PC-3 (cell line): ENCODE results near the gene POLD4. TPM values are rescaled to one million over a fixed set of nuclear protein-coding genes. Genes with fewer than 3 reads are reported as not detected.
A peak's percentile ranks its signal among the peaks of the same experiment; 100 is the strongest.

Experiments
- ATAC-seq: fragments of 200-7000 bp; cut with Tn5 transposase; 2 replicates; pipeline ENCODE4 v1.9.1; 2020; ENCODE audit warnings: mild to moderate bottlenecking, moderate library complexity
- BruUV-seq: library from RNA; stranded (reverse); fragments of 400-500 nt; replicated peaks from 2 replicates; lab custom pipeline; 2021; lab: Mats Ljungman, UMichigan
- CTCF ChIA-PET: fragments of 300-600 bp; sonication (Branson Sonifier 250); formaldehyde crosslinking; loops from one replicate; lab custom pipeline; 2022; ENCODE audit warnings: antibody characterized with exemption; lab: Charles Lee
- POLR2A ChIA-PET: fragments of 300-600 bp; sonication (Branson Sonifier 250); formaldehyde crosslinking; loops from one replicate; lab custom pipeline; 2022; ENCODE audit warnings: antibody characterized with exemption; ENCODE audit not compliant: unreplicated experiment; lab: Charles Lee
- DNase-seq: peaks from one replicate; pipeline ENCODE4 v3.0.0-alpha.2; 2015
- H2AFZ ChIP-seq: fragments of 300-600 bp; sonication (generic); 2 replicates; pipeline ENCODE4 v1.6.0; 2016; ENCODE audit warnings: antibody characterized with exemption, low read length
- H3F3A ChIP-seq: fragments of 300-600 bp; sonication (generic); one replicate; pipeline ENCODE4 v1.6.0; 2017; ENCODE audit warnings: antibody characterized with exemption, low read length, control low read depth, mild to moderate bottlenecking; ENCODE audit not compliant: unreplicated experiment
- H3K27ac ChIP-seq: fragments of 300-600 bp; sonication (generic); 2 replicates; pipeline ENCODE4 v1.5.1; 2016; ENCODE audit warnings: mild to moderate bottlenecking, low read length
- H3K27me3 ChIP-seq: fragments of 300-600 bp; sonication (generic); 2 replicates; pipeline ENCODE4 v1.6.1; 2016; ENCODE audit warnings: low read length, mixed read lengths
- H3K36me3 ChIP-seq: fragments of 300-600 bp; sonication (generic); 2 replicates; pipeline ENCODE4 v1.6.1; 2016; ENCODE audit warnings: low read depth, mixed run types, low read length, mixed read lengths
- H3K4me1 ChIP-seq: fragments of 300-600 bp; sonication (generic); 2 replicates; pipeline ENCODE4 v1.5.1; 2016; ENCODE audit warnings: low read length; ENCODE audit not compliant: insufficient read depth
- H3K4me2 ChIP-seq: fragments of 300-600 bp; sonication (generic); 2 replicates; pipeline ENCODE4 v1.6.0; 2016; ENCODE audit warnings: low read length
- H3K4me3 ChIP-seq: fragments of 300-600 bp; sonication (generic); 2 replicates; pipeline ENCODE4 v1.5.1; 2016; ENCODE audit warnings: mild to moderate bottlenecking, low read length, mixed read lengths
- H3K79me2 ChIP-seq: fragments of 300-600 bp; sonication (generic); 2 replicates; pipeline ENCODE4 v1.6.1; 2017; ENCODE audit warnings: low read length, mixed read lengths
- H3K9ac ChIP-seq: fragments of 300-600 bp; sonication (generic); 2 replicates; pipeline ENCODE4 v1.6.0; 2016; ENCODE audit warnings: mild to moderate bottlenecking, low read length
- H3K9me2 ChIP-seq: fragments of 300-600 bp; sonication (generic); replicated peaks from 2 replicates; pipeline ENCODE4 v1.6.1; 2016; ENCODE audit warnings: mixed run types, low read length, mixed read lengths
- H3K9me3 ChIP-seq: fragments of 300-600 bp; sonication (generic); 2 replicates; pipeline ENCODE4 v1.6.1; 2016; ENCODE audit warnings: low read length, mixed read lengths
- H4K20me1 ChIP-seq: fragments of 300-600 bp; sonication (generic); 2 replicates; pipeline ENCODE4 v1.6.1; 2016; ENCODE audit warnings: low read length, mixed read lengths
- EZH2 ChIP-seq: fragments of 300-600 bp; sonication (generic); IDR thresholded peaks from one replicate; pipeline ENCODE4 v1.6.1; 2017; ENCODE audit warnings: antibody characterized with exemption, mild to moderate bottlenecking, low read length; ENCODE audit not compliant: unreplicated experiment
- EZH2phosphoT487 ChIP-seq: fragments of 300-600 bp; sonication (generic); IDR thresholded peaks from 2 replicates; pipeline ENCODE4 v1.6.1; 2018; ENCODE audit warnings: mild to moderate bottlenecking, antibody characterized with exemption, low read length, borderline replicate concordance
- intact Hi-C: fragments of 100-400 bp; cut with micrococcal nuclease; formaldehyde crosslinking; loops from 2 replicates; pipeline ENCODE4 v1.9.0; 2023
- total RNA-seq: library from RNA; depleted of rRNA; stranded (reverse); fragments of >200 nt; gene quantifications from 2 replicates; pipeline ENCODE4 v1.2.3, GENCODE V29; 2014
- TF ChIP-seq, protein P1 (sequence below): fragments of 300-600 bp; sonication (generic); conservative IDR thresholded peaks from 2 replicates; pipeline ENCODE4 v1.5.1; 2017; ENCODE audit warnings: antibody characterized with exemption, low read depth, mild to moderate bottlenecking, low read length

Gene POLD4
- total RNA-seq, 1 experiment from 2014 or later = 81.5 TPM

DNA sequence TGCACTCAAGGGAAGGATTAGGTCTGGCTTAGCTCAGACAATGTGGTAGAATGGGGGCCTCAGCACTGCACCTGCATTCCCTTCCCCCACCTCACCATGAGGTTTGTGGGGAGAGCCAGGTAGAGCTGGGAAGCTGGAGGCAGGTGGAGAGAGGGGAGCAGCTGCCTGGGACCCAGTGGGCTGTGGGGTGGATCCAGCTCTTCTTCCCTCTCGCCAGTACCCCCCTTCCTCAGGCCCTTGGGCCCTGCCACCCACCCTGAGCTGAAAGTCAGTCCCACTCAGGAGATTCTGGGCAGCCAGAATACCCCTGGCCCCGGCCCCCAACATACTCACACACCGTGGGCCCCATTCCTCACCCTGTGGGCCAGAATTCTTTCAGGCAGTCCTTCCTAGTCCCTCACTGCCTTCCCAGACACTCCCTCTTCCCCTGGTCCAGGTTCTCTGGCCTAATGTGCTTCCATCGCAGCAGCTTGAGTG lies 3.1 kb upstream of the POLD4 start:
- H3K9me2 ChIP-seq = no peaks in the 10 kb centered on the region
- ATAC-seq (no peak), DNase-seq (no peak)
- no peaks in the 10 kb centered on the region for H3K27me3 ChIP-seq
- H2AFZ ChIP-seq = no peak overlapping the region
- no peak overlapping the region for H3K4me3 ChIP-seq
- peaks cover 17% of the 10 kb centered on the region for H3F3A ChIP-seq
- intact Hi-C loops = no loop called here
- H3K79me2 ChIP-seq = peaks cover 14% of the 10 kb centered on the region
- no TSS peak for BruUV-seq
- H3K4me1 ChIP-seq = peaks cover 62% of the 10 kb centered on the region
- H3K36me3 ChIP-seq = no peaks in the 10 kb centered on the region
- H3K9me3 ChIP-seq = no peaks in the 10 kb centered on the region
- peak overlapping the region; percentile 79 for H3K9ac ChIP-seq
- ChIA-PET CTCF (interaction anchor here (1.8 to 4.1 kb wide), 5 partner anchors 10 to 26 kb away, joined by 10 to 46 read pairs (median 16); partner anchors contain the start of gene CLCF1), POLR2A (interaction anchor here (1.8 kb wide), 1 partner anchor 10 kb away, joined by 8 read pairs; no protein-coding TSS in a partner anchor)
- peak overlapping the region; percentile 92 for H3K4me2 ChIP-seq
- TF ChIP-seq EZH2phosphoT487 (no peak), EZH2 (no peak)
- TF ChIP-seq, protein P1, sequence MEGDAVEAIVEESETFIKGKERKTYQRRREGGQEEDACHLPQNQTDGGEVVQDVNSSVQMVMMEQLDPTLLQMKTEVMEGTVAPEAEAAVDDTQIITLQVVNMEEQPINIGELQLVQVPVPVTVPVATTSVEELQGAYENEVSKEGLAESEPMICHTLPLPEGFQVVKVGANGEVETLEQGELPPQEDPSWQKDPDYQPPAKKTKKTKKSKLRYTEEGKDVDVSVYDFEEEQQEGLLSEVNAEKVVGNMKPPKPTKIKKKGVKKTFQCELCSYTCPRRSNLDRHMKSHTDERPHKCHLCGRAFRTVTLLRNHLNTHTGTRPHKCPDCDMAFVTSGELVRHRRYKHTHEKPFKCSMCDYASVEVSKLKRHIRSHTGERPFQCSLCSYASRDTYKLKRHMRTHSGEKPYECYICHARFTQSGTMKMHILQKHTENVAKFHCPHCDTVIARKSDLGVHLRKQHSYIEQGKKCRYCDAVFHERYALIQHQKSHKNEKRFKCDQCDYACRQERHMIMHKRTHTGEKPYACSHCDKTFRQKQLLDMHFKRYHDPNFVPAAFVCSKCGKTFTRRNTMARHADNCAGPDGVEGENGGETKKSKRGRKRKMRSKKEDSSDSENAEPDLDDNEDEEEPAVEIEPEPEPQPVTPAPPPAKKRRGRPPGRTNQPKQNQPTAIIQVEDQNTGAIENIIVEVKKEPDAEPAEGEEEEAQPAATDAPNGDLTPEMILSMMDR = no peak
- H4K20me1 ChIP-seq = no peaks in the 10 kb centered on the region
- peak overlapping the region; percentile 93 for H3K27ac ChIP-seq

DNA sequence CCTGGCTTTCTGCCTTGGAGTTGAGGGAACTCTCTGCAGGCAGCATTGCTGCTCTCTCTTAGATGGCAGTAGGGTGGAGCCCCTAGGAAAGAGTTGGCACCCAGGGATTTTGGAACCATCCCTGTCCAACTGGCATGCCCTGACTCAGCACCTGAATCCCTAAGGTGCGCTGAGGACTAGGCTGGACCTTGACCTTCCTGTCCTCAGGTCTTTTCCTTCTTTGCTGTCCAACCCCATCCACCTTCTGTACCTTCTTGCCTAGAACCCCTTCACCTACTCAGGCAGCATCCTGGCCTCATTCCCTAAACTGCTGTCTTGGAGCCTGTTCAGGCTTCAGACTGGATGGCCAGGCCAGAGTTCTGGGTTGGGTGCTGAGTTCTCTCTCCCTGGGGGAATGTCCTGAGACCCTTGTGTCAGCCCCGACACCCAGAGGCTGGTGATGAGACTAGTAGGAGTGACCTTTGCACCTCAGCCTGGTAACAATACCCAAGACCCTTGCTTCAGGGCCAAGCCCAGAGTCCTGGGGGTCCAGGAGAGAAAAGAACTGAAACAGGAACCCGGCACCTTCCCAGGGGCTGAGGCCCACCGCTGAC lies 2.5 kb upstream of the POLD4 start:
- peak overlapping the region; percentile 79 for H3K9ac ChIP-seq
- no peak overlapping the region for H3K4me3 ChIP-seq
- ChIA-PET POLR2A (interaction anchor here (1.8 kb wide), 1 partner anchor 10 kb away, joined by 8 read pairs; no protein-coding TSS in a partner anchor), CTCF (interaction anchor here (0.6 to 4.1 kb wide), 3 partner anchors 10 to 27 kb away, joined by 10 to 46 read pairs (median 10); no protein-coding TSS in a partner anchor)
- H3K79me2 ChIP-seq = peaks cover 14% of the 10 kb centered on the region
- no peaks in the 10 kb centered on the region for H3K36me3 ChIP-seq
- DNase-seq = no peak
- H4K20me1 ChIP-seq = no peaks in the 10 kb centered on the region
- H3K9me3 ChIP-seq = no peaks in the 10 kb centered on the region
- intact Hi-C loops = no loop called here
- TF ChIP-seq, protein P1 = no peak
- TF ChIP-seq EZH2phosphoT487 = no peak
- no peak for TF ChIP-seq EZH2
- no peak overlapping the region for H2AFZ ChIP-seq
- no peaks in the 10 kb centered on the region for H3K27me3 ChIP-seq
- H3K27ac ChIP-seq = peak overlapping the region; percentile 93
- ATAC-seq = no peak
- no TSS peak for BruUV-seq
- peaks cover 17% of the 10 kb centered on the region for H3F3A ChIP-seq
- H3K4me2 ChIP-seq = peak overlapping the region; percentile 92
- H3K9me2 ChIP-seq = no peaks in the 10 kb centered on the region
- peaks cover 64% of the 10 kb centered on the region for H3K4me1 ChIP-seq
